GM19351 (cell line): ENCODE results near the gene CLEC2D.
"Not testable (repeated sequence)": the region's sequence is repeated elsewhere in the genome, so short reads cannot be mapped to it uniquely, and the experiment has no call there.

Source experiments
- ATAC-seq: cut with Tn5 transposase; IDR thresholded peaks from one replicate; pipeline ENCODE4 v1.9.1; 2021; ENCODE audit warnings: mild to moderate bottlenecking, moderate library complexity; ENCODE audit not compliant: unreplicated experiment

Gene CLEC2D

DNA sequence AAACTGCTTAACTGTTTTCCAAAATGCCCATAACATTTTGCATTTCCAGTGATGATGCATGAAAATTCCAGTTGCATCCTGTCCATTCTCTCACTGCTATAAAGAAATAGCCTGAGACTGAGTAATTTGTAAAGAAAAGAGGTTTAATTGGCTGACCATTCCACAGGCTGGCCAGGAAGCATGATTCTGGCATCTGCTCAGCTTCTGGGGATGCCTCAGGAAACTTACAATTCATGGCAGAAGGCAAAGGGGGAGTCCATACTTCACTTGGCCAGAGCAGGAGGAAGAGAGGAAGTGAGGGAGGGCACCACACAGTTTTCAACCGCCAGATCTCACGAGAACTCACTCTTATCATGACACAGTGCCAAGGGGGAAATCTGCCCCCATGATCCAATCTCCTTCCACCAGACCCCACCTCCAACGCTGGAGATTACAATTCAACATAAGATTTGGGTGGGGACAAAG, 18.2 kb upstream of the CLEC2D start:
- ATAC-seq: no peak

GRCh38 chr12:9660046-9660445, 9.5 kb upstream of the CLEC2D start:
- no peak for ATAC-seq

DNA sequence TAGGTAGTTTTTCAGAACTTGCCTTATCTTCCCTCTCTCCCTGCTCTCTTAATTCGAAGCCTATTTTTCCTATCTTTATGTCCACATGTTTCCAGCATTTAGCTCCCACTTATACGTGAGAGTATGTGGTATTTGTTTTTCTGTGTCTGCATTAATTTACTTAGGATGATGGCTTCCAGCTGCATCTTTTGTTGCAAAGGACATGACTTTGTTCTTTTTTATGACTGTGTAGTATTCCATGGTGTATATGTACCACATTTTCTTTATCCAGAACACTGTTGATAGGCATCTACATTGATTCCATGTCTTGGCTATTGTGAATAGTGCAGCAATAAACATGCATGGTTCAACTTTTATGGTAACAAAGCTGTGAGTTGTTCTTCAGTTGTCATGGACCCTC, 7.8 kb upstream of the CLEC2D start:
- ATAC-seq: no peak

DNA sequence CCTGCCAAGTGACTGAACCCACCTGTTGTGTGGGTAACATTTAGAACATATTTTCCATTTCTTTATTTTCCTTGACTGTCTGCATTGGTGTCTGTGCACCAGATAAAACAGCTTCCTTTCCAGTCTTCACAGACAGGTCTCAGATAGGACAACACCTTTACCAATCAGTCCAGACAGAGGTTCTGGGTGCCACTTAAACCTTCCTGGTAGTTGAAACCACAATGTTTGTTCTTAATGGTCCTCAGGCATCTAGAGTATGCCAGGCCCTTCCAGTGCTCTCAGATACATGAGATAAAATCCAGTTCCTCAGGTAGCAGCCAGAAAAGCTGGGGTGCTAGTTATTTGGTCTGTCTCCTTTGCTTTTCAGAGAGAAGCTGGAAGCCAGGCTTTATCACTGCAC, 7.0 kb upstream of the CLEC2D start:
- no peak for ATAC-seq

DNA sequence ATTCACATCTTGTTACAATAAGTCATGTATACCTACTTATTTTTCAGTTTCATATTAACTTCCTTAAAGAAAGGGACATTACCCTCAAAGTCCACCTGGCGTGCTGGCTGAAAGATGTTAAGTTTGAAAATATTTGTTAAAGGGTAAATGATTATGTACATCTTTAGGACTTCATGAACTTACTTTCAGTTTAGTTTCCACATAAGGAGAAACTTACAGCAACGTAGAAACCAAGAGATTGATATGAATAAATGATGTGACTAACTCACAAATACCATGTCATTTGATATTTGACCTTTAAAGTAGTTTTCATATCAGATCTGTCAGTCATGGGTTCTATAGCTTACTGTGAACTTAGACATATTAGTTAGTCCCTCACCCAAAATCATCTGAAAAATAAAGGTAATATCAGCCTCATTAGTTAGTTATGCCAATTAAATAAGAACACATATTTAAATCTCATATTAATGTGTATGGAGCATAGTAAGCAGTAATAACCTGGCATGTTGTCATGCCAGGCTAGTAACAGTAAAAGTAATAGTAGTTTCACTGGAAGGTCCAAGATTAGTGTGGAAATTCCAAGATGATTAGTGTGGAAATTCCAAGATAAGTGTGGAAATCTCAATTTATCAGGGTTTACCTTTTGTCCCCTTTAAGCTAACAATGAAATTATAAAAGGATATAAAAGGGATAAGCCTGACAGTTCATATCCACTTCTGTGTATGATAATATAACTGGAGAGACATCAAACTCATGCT, 1.9 kb upstream of the CLEC2D start:
- ATAC-seq: peak; percentile 40

DNA sequence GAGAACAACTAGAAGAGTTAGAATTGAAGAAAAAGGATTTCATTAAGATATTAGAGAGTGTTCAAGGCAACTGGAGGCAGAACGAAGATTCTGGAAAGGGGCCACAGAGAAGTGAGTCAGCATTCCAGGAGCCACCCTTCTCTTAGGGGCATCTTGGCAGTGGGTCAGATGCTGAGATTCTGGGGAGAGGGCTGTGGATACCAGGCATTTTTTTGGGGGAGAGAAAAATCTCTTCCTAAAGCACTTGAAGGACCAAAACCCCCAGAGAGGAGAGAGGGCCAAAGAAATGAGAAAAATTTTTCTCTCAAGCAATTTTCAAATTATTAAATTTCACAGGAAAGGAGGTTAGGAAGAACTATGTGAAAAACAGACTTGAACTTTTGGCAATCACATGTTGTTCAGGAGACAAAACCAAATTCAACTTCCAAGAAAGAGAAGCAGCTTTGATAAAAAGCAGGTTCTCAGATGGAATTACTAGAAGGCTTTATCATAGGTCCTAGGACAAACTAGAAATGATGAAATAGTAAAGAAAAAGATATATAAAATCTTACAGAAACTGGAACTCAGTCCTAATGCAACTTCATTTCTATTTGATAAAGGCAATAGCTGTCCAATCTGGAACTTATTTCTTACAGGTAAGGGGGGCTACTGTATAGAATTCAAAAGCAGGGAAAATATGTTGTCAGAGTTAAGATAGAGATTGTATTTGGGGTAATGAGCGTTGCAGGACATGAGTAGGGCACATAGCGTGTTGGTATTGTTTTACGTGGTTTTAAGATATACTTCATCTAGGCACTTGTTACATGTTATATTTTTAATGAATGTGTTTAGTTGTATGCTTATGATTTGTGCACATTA, 1.1 kb upstream of the CLEC2D start:
- ATAC-seq: no peak

DNA sequence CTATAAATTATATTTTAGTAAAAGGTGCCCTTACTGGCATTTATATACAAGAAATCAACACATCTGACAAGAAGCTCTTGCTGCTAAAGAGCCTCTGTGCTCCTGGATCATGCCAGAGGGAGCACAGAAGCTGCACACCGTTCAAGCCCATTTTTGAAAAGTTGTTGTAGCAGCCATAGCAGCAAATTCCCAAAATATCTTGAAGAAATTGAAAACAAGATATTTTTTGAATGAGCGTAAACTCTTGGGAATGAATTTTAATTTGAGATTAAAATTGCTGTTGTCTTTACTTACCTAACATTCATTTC, 540 bp upstream of the CLEC2D start:
- no peak for ATAC-seq

DNA sequence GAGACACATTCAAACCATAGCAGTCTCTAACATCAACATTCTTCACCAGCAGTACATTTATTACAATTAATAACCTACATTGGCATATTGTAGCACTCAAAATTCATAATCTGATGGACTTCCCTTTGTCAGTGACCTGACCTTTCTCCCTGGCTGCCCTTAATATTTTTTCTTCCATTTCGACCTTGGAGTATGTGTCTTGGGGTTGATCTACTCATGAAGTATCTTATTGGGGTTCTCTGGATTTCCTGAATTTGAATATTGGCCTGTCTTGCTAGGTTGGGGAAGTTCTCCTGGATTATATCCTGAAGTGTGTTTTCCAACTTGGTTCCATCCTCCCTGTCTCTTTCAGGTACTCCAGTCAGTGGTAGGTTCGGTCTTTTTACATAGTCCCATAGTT, 2.8 kb downstream of the CLEC2D start:
- ATAC-seq: not testable (repeated sequence)

DNA sequence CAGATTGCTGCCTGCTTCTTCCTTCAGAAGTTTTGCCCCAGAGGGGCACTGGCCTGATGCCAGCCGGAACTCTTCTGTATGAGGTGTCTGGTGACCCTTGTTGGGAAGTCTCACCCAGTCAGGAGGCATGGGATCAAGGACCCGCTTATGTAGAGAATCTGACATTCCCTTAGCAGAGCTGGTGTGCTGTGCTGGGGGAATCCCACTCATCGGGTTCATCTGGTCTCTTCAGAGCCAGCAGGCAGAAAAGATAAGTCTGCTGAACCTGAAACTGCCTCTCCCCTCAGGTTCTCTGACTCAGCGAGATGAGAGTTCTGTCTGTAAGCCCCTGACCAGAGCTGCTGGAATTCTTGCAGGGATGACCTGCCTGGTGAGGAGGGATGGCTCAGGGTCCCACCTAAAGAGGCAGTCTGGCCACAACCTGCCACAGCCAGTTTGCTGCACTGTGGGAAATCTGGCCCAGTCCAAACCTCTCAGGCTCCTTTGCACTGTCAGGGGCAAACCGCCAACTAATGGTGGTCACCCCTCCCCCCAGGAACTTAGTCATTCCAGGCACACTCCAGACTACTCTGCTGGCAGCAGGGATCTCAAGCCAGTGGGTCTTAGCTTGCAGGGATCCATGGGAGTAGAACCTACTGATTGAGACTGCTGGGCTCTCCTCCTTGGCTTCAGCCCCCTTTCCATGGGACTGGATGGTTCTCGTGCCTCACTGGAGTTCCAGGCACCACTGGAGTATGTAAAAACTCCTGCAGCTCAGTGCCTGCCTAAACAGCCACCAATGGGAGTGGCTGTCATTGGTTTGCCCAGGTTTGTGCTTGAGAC, 4.1 kb downstream of the CLEC2D start:
- ATAC-seq: peak; percentile 34

GRCh38 chr12:9674226-9674590, 4.7 kb downstream of the CLEC2D start:
- peak; percentile 31 for ATAC-seq

DNA sequence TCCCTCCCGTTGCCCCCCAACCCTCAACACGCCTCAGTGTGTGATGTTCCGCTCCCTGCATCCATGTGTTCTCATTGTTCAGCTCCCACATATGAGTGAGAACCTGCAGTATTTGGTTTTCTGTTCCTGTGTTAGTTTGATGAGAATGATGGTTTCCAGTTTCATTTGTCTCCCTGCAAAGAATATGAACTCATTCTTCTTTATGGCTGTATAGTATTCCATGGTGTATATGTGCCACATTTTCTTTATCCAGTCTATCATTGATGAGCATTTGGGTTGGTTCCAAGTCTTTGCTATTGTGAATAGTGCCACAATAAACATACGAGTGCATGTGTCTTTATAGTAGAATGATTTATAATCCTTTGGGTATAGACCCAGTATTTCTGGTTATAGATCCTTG, 13.0 kb downstream of the CLEC2D start:
- not testable (repeated sequence) for ATAC-seq

- not testable (repeated sequence) for ATAC-seq
Observed at GRCh38 chr12:9682949-9683348, 13.4 kb downstream of the CLEC2D start.

DNA sequence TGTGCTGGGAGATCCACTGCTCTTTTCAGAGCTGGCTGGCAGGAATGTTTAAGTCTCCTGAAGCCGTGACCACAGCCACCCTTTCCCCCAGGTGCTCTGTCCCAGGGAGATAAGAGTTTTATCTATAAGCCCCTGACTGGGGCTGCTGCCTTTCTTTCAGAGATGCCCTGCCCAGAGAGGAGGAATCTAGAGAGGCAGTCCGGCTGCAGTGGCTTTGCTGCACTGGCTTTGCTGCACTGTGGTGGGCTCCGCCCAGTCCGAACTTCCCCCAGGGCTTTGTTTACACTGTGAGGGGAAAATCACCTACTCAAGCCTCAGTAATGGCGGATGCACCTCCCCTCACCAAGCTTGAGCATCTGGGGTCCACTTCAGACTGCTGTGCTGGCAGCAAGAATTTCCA, 15.9 kb downstream of the CLEC2D start:
- ATAC-seq: not testable (repeated sequence)

DNA sequence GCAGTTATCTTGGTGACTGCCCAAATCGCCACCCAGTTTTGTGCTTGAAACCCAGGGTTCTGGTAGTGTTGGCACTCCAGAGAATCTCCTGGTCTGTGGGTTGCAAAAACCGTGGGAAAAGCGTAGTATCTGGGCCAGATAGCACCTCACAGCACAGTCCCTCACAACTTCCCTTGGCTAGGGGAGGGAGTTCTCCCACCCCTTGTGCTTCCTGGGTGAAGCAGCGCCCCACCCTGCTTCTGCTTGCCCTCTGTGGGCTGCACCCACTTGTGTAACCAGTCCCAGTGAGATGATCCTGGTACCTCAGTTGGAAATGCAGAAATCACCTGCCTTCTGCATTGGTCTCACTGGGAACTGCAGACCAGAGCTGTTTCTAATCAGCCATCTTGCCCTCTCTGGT, 16.4 kb downstream of the CLEC2D start:
- ATAC-seq: no peak

- ATAC-seq: no peak
Observed at GRCh38 chr12:9687228-9687627, 17.7 kb downstream of the CLEC2D start.

GRCh38 chr12:9692909-9693308, 23.4 kb downstream of the CLEC2D start:
- ATAC-seq: no peak

- ATAC-seq: no peak
Observed at GRCh38 chr12:9694241-9694640, 24.7 kb downstream of the CLEC2D start.

DNA sequence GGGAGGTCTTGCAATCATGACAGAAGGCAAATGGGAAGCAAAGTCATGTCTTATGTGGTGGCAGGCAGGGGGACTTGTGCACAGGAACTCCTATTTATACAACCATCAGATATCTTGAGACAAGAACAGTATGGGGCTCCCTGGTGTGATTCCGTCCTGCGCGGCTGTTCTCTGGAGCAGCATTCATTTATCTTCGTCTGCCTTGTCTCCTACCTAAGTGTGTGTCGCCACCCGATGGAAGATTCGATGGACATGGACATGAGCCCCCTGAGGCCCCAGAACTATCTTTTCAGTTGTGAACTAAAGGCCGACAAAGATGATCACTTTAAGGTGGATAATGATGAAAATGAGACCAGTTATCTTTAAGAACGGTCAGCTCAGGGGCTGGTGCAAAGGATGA, 25.6 kb downstream of the CLEC2D start:
- not testable (repeated sequence) for ATAC-seq

DNA sequence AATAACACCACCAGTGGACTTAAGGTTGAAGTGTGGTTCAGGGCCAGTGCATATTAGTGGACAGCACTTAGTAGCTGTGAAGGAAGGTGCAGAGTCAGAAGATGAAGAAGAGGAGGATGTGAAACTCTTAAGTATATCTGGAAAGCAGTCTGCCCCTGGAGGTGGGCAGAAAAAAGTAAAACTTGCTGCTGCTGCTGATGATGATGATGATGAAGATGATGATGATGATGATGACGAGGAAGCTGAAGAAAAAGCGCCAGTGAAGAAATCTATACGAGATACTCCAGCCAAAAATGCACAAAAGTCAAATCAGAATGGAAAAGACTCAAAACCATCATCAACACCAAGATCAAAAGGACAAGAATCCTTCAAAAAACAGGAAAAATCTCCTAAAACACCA, 26.1 kb downstream of the CLEC2D start:
- not testable (repeated sequence) for ATAC-seq

DNA sequence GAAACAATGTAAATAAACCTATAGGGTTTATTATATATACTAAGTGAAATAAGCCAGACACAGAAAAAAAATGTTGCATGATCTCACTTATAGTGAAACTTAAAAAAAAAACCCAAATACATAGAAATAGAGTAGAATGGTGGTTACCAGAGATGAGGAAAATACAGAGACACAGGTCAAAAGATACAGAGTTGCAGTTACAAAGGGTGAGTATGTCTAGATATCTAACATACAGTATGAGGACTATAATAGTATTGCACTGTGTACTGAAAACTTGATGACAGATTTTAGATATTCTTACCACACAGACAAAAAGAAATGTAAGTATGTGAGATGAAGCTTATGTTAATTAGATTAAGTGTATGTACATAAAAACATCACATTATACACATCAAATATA, 28.1 kb downstream of the CLEC2D start:
- ATAC-seq: no peak

- ATAC-seq: no peak
Observed at GRCh38 chr12:9698681-9699080, 29.2 kb downstream of the CLEC2D start.
